Neural progenitor cell (in vitro differentiated cells): ENCODE results near the gene RITA1.

Experiments
- EZH2 ChIP-seq: fragments of 200-600 bp; sonication (generic); IDR thresholded peaks from 2 replicates; pipeline ENCODE4 v1.6.1; 2017; ENCODE audit warnings: antibody characterized with exemption, mild to moderate bottlenecking, moderate library complexity
- EZH2phosphoT487 ChIP-seq: fragments of 200-600 bp; sonication (generic); IDR thresholded peaks from 2 replicates; pipeline ENCODE4 v1.6.1; 2017; ENCODE audit warnings: antibody characterized with exemption
- TF ChIP-seq, protein P1 (sequence below): fragments of 200-600 bp; sonication (generic); IDR thresholded peaks from 2 replicates; pipeline ENCODE4 v1.5.1; 2017; ENCODE audit warnings: antibody characterized with exemption, mild to moderate bottlenecking

DNA sequence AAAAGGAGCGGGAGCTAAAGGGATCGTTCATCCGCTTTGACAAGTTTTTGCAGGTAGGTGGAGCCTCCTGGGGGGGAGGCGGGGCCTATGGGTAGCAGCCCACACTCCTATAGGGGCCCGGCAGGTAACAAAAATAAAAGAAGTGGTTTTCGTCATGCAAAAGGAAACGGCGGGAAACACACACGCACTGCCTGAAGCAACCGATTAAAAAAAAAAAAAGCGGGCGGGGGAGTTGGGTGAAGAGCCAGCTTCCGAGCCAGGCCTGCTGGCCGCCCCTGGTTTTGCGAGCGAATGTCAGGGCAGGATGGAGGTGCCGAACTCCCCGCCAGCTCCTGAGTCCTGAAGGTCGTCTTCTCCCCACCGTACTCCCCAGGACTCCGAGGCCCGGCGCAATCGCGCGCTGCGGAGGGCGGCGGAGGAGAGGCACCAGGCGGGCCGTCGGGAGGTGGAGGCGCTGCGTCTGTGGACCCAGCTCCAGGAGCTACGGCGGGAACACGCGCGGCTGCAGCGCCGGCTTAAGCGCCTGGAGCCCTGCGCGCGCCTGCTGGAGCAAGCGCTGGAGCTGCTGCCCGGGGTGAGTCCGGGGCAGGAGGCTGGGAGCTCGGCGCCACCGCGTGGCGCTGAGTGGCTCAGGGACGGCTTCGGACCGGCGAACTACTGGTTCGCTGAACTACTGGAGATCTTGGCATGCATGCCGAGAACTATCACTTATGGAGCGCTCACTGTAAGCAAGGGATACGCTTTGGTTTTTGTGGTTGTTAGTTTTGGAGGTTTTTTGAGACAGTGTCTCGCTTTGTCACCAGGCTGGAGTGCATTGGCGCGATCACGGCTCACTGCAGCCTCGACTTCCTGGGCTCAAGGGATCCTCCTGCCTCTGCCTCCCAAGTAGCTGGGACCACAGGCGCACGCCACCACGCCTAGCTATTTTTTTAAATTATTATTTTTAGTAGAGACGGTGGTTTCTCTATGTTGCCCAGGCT, 32.4 kb upstream of the RITA1 start:
- TF ChIP-seq EZH2, result peak; percentile 60
- TF ChIP-seq, protein P1, sequence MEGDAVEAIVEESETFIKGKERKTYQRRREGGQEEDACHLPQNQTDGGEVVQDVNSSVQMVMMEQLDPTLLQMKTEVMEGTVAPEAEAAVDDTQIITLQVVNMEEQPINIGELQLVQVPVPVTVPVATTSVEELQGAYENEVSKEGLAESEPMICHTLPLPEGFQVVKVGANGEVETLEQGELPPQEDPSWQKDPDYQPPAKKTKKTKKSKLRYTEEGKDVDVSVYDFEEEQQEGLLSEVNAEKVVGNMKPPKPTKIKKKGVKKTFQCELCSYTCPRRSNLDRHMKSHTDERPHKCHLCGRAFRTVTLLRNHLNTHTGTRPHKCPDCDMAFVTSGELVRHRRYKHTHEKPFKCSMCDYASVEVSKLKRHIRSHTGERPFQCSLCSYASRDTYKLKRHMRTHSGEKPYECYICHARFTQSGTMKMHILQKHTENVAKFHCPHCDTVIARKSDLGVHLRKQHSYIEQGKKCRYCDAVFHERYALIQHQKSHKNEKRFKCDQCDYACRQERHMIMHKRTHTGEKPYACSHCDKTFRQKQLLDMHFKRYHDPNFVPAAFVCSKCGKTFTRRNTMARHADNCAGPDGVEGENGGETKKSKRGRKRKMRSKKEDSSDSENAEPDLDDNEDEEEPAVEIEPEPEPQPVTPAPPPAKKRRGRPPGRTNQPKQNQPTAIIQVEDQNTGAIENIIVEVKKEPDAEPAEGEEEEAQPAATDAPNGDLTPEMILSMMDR, result peak; percentile 47
- TF ChIP-seq EZH2phosphoT487, result peak; percentile 29
